HepG2 (cell line): ENCODE measurements around the gene KRT34.

Experiments
- KLF6 ChIP-seq: IDR thresholded peaks from 2 replicates; pipeline ENCODE4 v1.8.0; 2016; ENCODE audit warnings: missing biosample characterization, missing genetic modification reagents
- ZIK1 ChIP-seq: sonication (generic); formaldehyde crosslinking; IDR thresholded peaks from 2 replicates; pipeline ENCODE4 v1.5.0; 2020; ENCODE audit warnings: mild to moderate bottlenecking, low read depth, missing genetic modification reagents, borderline replicate concordance
- TF ChIP-seq, protein P1 (sequence below): sonication (generic); formaldehyde crosslinking; IDR thresholded peaks from 2 replicates; pipeline ENCODE4 v1.4.0; 2020; ENCODE audit warnings: missing genetic modification reagents, borderline replicate concordance

DNA sequence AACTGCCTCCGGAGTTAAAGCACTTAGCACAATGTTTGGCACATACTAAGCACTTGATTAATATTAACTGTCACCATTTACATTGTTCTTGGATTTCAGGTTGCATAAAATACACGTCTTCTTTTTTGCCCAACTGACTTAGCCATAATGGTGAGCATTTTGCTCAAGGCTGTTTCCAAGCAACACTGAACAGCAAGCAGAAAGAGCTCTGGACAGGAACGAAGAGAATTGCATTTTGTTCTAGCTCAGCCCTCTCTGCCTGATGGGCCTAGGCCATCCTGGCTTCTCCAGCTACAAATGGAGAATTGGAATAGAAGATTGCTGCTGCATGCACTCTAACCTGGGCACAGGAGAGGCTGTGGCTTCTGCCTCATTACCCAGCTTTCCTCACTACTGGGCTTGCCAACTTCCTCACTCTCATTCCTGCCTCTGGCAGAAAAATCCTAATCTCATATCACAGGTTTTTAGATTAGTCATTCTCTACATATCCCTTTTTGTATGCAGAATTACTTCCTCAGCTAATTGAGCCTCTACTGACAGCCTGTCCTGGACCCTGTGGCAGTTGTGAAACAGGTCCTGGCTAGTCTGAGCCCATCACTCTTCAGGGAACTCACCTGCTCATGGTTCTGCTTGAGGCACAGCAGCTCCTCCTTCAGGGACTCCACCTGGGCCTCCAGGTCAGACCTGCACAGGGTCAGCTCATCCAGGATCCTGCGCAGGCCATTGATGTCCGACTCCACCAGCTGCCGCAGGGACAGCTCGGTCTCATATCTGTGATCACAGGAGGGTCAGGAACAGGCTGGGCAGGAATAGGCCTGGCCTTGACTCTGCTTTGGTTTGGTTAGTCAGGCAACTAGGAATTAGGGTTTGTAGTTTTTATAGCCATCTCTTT lies 34.0 kb downstream of the KRT34 start:
- no peak for TF ChIP-seq ZIK1
- TF ChIP-seq KLF6 (CRISPR knock-in tag): no peak
- TF ChIP-seq, protein P1, sequence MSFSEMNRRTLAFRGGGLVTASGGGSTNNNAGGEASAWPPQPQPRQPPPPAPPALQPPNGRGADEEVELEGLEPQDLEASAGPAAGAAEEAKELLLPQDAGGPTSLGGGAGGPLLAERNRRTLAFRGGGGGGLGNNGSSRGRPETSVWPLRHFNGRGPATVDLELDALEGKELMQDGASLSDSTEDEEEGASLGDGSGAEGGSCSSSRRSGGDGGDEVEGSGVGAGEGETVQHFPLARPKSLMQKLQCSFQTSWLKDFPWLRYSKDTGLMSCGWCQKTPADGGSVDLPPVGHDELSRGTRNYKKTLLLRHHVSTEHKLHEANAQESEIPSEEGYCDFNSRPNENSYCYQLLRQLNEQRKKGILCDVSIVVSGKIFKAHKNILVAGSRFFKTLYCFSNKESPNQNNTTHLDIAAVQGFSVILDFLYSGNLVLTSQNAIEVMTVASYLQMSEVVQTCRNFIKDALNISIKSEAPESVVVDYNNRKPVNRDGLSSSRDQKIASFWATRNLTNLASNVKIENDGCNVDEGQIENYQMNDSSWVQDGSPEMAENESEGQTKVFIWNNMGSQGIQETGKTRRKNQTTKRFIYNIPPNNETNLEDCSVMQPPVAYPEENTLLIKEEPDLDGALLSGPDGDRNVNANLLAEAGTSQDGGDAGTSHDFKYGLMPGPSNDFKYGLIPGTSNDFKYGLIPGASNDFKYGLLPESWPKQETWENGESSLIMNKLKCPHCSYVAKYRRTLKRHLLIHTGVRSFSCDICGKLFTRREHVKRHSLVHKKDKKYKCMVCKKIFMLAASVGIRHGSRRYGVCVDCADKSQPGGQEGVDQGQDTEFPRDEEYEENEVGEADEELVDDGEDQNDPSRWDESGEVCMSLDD (CRISPR knock-in tag): no peak
